Ovary (tissue), 9 donors: ENCODE results near the gene MTREX. TPM values are rescaled to one million over a fixed set of nuclear protein-coding genes. Genes with fewer than 3 reads are reported as not detected.

Experiments
- DNase-seq, 5 donors: peaks; one replicate each; pipeline ENCODE4 v3.0.0-alpha.2; 2019 to 2020
- H3K27ac ChIP-seq, 2 donors: fragments of 200-600 bp; one replicate each; pipeline versions ENCODE4 v1.5.1 to v1.8.0; 2019 to 2022
- H3K27me3 ChIP-seq: fragments of 200-600 bp; one replicate; pipeline ENCODE4 v1.8.0; 2022
- H3K36me3 ChIP-seq: fragments of 200-600 bp; sonication (generic); one replicate; pipeline ENCODE4 v1.5.1; 2019
- H3K4me1 ChIP-seq: one replicate; pipeline ENCODE4 v1.8.1; 2013; ENCODE audit warnings: mild to moderate bottlenecking, moderate library complexity; ENCODE audit not compliant: insufficient read depth
- H3K4me3 ChIP-seq: fragments of 200-600 bp; sonication (generic); one replicate; pipeline ENCODE4 v1.5.1; 2017
- H3K9me3 ChIP-seq, 2 donors: fragments of 200-600 bp in 1 of 2; sonication (generic) in 1 of 2; one replicate each; pipeline versions ENCODE4 v1.5.1 to v1.8.1; 2013 to 2019; ENCODE audit warnings: mild to moderate bottlenecking in 1 of 2, moderate library complexity in 1 of 2
- EP300 ChIP-seq: sonication (generic); formaldehyde crosslinking; IDR thresholded peaks from one replicate; pipeline ENCODE4 v1.6.1; 2017; ENCODE audit warnings: antibody characterized with exemption
- POLR2A ChIP-seq: fragments of 450-650 bp; IDR thresholded peaks from one replicate; pipeline ENCODE4 v1.6.1; 2017; ENCODE audit warnings: antibody characterized with exemption, mild to moderate bottlenecking, moderate library complexity
- whole genome bisulfite sequencing, 3 donors: extraction: QIAGEN DNeasy Blood & Tissue Kit in 1 of 3; methylation state at CpG; one replicate each; pipeline versions ENCODE4 v1.1.5 to v1.1.7; 2013 to 2017; 5-methylcytosine and 5-hydroxymethylcytosine counted together
- intact Hi-C, 4 donors: fragments of 100-400 bp; cut with DNase I; formaldehyde crosslinking; loops; one replicate each; pipeline versions ENCODE4 v1.11.0 to v1.15.1; 2022 to 2023
- polyA plus RNA-seq, 2 donors: library from polyadenylated mRNA; stranded (reverse); fragments of 200-250 nt in 1 of 2; fragments of 350-450 nt in 1 of 2; fragmentation: Illumina TruSeq in 1 of 2; extraction: RNeasy Lipid Tissue Mini Kit (QIAGEN cat#74804) in 1 of 2; gene quantifications; one replicate each; pipeline ENCODE4 v1.2.3, GENCODE V29; 2013 to 2014
- total RNA-seq, 7 donors: library from RNA; depleted of rRNA in 2 of 7; stranded (reverse); fragments of >200 nt in 2 of 7; fragmentation: NEBNext Ultra II Directional in 3 of 7; extraction: Animal tissue kit (Norgen Biotek cat#: 25700) in 3 of 7; gene quantifications; one replicate each; pipeline versions ENCODE4 v1.1.0 to v1.2.4, GENCODE V29; 2016 to 2023
- TF ChIP-seq, protein P1 (sequence below), 3 donors: fragments of 450-650 bp in 2 of 3; fragments of 200-600 bp in 1 of 3; IDR thresholded peaks; one replicate each; pipeline versions ENCODE4 v1.5.1 to v1.8.0; 2016 to 2022; ENCODE audit warnings: antibody characterized with exemption in 3 of 3, mild to moderate bottlenecking in 1 of 3
- donor health status: DM: no; HTN: no; CAD: no; lungs with moderate emphysema.
- donor health status: DM: no; HTN: no; CAD: no.
- donor health status: Bipolar disorder and iron deficiency.
- donor health status: DM: yes; HTN: yes; CAD: no.
- donor health status: DM: no; HTN: no; CAD: no.
- donor health status: DM: yes; HTN: yes; CAD: no.

The MTREX gene
- total and polyA plus RNA-seq, 9 donors, result 24.3 to 65.3 (median 62.1) TPM

DNA sequence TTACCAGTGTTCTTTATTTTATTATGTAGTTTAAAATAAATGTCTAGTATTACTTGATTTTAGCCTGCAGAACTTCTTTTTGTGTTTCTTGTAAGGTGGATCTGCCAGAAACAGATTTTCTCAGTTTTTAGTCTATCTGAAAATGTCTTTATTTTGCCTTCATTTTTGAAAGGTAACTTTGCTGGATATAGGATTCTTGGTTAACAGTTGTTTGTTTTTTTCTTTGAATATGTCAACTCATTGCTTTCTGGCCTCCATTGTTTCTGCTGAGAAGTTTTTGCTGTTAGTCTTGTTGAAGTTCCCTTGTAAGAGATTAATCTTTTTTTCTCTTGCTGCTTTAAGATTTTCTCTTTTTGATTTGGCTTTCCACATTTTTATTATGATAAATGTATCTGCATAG lies 75.5 kb downstream of the MTREX start:
- no peaks in the 10 kb centered on the region for H3K36me3 ChIP-seq
- intact Hi-C loops, result no loop called here
- no peak for DNase-seq

DNA sequence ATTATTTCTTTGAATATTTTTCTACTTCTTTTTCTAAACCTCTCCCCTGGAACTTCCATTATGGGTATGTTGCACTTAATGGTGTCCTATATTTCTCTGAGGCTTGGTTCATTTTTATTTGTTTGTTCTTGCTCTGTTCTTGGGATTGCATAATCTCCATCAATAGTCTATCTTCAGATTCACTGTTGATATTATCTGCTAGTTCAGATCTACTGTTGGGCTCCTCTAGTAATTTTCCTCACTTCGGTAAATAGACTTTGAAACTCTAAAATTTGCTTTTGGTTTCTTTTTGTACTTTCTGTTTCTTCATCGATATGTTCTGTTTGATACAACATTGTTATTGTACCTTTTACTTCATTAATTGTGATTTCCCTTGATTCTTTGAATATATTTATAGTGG lies 76.3 kb downstream of the MTREX start:
- intact Hi-C loops, result no loop called here

More for the DNA sequence above, 75.5 kb downstream of the MTREX start:
- Histone ChIP-seq H3K27ac (no peak overlapping the region), H3K9me3 (peaks cover 0 to 4% of the 10 kb centered on the region in 2 donors), H3K4me3 (no peak overlapping the region), H3K27me3 (no peaks in the 10 kb centered on the region), H3K4me1 (no peaks in the 10 kb centered on the region)
- TF ChIP-seq, protein P1, sequence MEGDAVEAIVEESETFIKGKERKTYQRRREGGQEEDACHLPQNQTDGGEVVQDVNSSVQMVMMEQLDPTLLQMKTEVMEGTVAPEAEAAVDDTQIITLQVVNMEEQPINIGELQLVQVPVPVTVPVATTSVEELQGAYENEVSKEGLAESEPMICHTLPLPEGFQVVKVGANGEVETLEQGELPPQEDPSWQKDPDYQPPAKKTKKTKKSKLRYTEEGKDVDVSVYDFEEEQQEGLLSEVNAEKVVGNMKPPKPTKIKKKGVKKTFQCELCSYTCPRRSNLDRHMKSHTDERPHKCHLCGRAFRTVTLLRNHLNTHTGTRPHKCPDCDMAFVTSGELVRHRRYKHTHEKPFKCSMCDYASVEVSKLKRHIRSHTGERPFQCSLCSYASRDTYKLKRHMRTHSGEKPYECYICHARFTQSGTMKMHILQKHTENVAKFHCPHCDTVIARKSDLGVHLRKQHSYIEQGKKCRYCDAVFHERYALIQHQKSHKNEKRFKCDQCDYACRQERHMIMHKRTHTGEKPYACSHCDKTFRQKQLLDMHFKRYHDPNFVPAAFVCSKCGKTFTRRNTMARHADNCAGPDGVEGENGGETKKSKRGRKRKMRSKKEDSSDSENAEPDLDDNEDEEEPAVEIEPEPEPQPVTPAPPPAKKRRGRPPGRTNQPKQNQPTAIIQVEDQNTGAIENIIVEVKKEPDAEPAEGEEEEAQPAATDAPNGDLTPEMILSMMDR (IDR thresholded peaks at IDR 0.05), result no peak
- TF ChIP-seq EP300, result no peak
- TF ChIP-seq POLR2A, result no peak

DNA sequence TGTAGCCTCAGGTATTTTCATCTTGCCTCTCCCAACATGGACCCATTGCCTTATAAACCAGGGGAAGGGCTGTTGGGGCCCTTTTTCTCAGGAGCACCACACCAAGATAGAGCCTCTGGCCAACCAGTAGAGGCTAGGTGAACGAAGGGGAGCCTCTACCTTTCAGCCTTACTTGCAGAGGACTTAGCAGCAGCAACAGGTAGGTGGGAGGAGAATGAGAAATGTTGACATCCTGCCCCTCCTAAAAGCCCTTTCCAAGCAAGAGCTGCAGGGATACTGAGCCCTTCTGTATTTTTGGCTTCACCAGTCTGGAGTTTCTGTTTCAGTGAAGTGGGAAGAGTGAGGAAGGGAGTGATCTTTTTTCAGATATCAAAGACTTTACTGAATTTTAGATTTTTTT lies 77.4 kb downstream of the MTREX start:
- H3K27ac ChIP-seq, result no peak overlapping the region
- TF ChIP-seq, protein P1 (IDR thresholded peaks at IDR 0.05), result no peak
- TF ChIP-seq EP300, result no peak
- no peak for TF ChIP-seq POLR2A
- intact Hi-C loops, result no loop called here
- no peaks in the 10 kb centered on the region for H3K4me1 ChIP-seq
- H3K4me3 ChIP-seq, result no peak overlapping the region
- peaks cover 0 to 4% of the 10 kb centered on the region in 2 donors for H3K9me3 ChIP-seq
- no peaks in the 10 kb centered on the region for H3K36me3 ChIP-seq
- no peak for DNase-seq
- no peaks in the 10 kb centered on the region for H3K27me3 ChIP-seq
- 88 to 95% (median 94%) methylated on average over 1 of the region's 1 CpG for WGBS, 3 donors

More for the DNA sequence above, 76.3 kb downstream of the MTREX start:
- no peaks in the 10 kb centered on the region for H3K4me1 ChIP-seq
- no peak for DNase-seq
- no peak overlapping the region for H3K4me3 ChIP-seq
- no peaks in the 10 kb centered on the region for H3K36me3 ChIP-seq
- no peaks in the 10 kb centered on the region for H3K27me3 ChIP-seq
- H3K9me3 ChIP-seq, result peaks cover 0 to 4% of the 10 kb centered on the region in 2 donors
- H3K27ac ChIP-seq, result no peak overlapping the region
- 97 to 99% (median 99%) methylated on average over 2 of the region's 2 CpGs for WGBS, 3 donors
- TF ChIP-seq POLR2A (no peak), EP300 (no peak)
- TF ChIP-seq, protein P1 (IDR thresholded peaks at IDR 0.05), result no peak

DNA sequence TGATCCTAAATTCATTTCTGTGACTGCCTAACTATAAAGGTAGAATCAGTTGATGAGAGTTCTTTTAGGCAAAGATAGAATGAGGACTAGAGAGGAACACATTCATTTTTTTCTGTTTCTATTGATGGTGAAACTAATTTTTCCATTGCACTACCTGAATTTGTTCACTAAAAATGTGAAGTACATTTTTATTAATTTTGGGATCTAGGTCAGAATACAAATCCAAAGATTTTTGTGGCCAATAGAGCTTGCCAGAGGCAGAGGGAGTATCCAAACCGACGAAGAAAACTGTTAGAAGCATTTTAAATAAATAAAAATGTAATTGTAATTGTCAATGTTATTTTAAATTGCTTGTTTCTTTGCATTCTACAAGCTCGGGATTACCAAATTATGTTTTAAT lies 78.1 kb downstream of the MTREX start:
- H3K4me1 ChIP-seq, result no peaks in the 10 kb centered on the region
- no peak for DNase-seq
- 56 to 77% (median 68%) methylated on average over 3 of the region's 3 CpGs for WGBS, 3 donors
- H3K27ac ChIP-seq, result no peak overlapping the region
- intact Hi-C loops, result no loop called here
- TF ChIP-seq EP300, result no peak
- H3K36me3 ChIP-seq, result no peaks in the 10 kb centered on the region
- no peaks in the 10 kb centered on the region for H3K27me3 ChIP-seq
- H3K4me3 ChIP-seq, result no peak overlapping the region
- peaks cover 0 to 4% of the 10 kb centered on the region in 2 donors for H3K9me3 ChIP-seq

DNA sequence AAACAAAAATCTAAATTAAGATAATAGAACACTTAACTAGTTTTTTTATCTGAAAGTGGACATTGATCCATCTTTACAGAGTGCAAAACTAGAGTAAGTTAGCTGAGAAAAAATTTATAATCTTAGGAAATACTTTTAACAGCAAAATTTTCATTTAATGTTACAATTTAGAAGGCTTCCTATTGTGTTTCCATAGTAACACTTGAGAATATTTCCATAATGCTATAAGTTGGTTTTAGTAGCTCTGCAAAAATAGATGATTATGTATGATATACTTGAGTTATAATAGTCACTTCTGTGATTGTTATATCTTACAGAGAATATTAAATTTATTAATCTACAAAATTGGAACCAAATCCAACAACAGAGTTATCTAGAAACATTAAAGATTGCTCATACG lies 78.6 kb downstream of the MTREX start:
- 71 to 96% (median 88%) methylated on average over 1 of the region's 1 CpG for WGBS, 3 donors
- Histone ChIP-seq H3K4me3 (no peak overlapping the region), H3K27ac (no peak overlapping the region), H3K27me3 (no peaks in the 10 kb centered on the region), H3K4me1 (no peaks in the 10 kb centered on the region), H3K9me3 (peaks cover 0 to 4% of the 10 kb centered on the region in 2 donors), H3K36me3 (no peaks in the 10 kb centered on the region)
- intact Hi-C loops, result no loop called here
- no peak for DNase-seq
- TF ChIP-seq, protein P1 (IDR thresholded peaks at IDR 0.05), result no peak
- TF ChIP-seq EP300 (no peak), POLR2A (no peak)
